Body of pancreas (tissue), 4 donors: Measurements from ENCODE around the gene CLUH. TPM values are rescaled to one million over a fixed set of nuclear protein-coding genes. Genes with fewer than 3 reads are reported as not detected.
A peak's percentile ranks its signal among the peaks of the same experiment; 100 is the strongest.

Experiments
- ATAC-seq: fragments of 150-250 bp; one replicate; pipeline ENCODE4 v1.9.1; 2016
- DNase-seq, 4 donors: peaks; one replicate each; pipeline ENCODE4 v3.0.0-alpha.2; 2019
- H3K27ac ChIP-seq, 4 donors: fragments of 200-600 bp; sonication (generic); 1 replicate in 3 of 4; 2 replicates in 1 of 4; pipeline versions ENCODE4 v1.5.1 to v1.6.1; 2016 to 2019; ENCODE audit warnings: mild to moderate bottlenecking in 1 of 4, mixed read lengths in 1 of 4, moderate library complexity in 1 of 4
- H3K27me3 ChIP-seq, 2 donors: fragments of 200-600 bp; sonication (generic); one replicate each; pipeline ENCODE4 v1.6.0; 2016; ENCODE audit warnings: mild to moderate bottlenecking in 1 of 2
- H3K36me3 ChIP-seq, 2 donors: fragments of 200-600 bp; sonication (generic); replicated peaks in 1 of 2; 2 replicates each; pipeline ENCODE4 v1.5.1; 2016; ENCODE audit warnings: low read depth in 2 of 2; ENCODE audit not compliant: insufficient read depth in 1 of 2
- H3K4me1 ChIP-seq: fragments of 200-600 bp; sonication (generic); one replicate; pipeline ENCODE4 v1.6.0; 2016
- H3K4me3 ChIP-seq, 2 donors: fragments of 200-600 bp; sonication (generic); 1 replicate in 1 of 2; 2 replicates in 1 of 2; pipeline ENCODE4 v1.5.1; 2016 to 2019
- H3K9me3 ChIP-seq, 3 donors: fragments of 200-600 bp; sonication (generic); 1 replicate in 2 of 3; 2 replicates in 1 of 3; pipeline ENCODE4 v1.5.1; 2016
- POLR2A ChIP-seq, 3 donors: fragments of 450-650 bp; IDR thresholded peaks; one replicate each; pipeline ENCODE4 v1.6.1; 2016; ENCODE audit warnings: antibody characterized with exemption in 3 of 3, mild to moderate bottlenecking in 2 of 3
- WGBS, 2 donors: methylation state at CpG; one replicate each; pipeline ENCODE4 v1.1.5; 2017; 5-methylcytosine and 5-hydroxymethylcytosine counted together
- intact Hi-C: fragments of 100-400 bp; cut with DNase I; formaldehyde crosslinking; loops from one replicate; pipeline ENCODE4 v1.15.1; 2023
- total RNA-seq, 2 donors: library from RNA; depleted of rRNA; stranded (reverse); fragments of >200 nt; gene quantifications; one replicate each; pipeline ENCODE4 v1.1.0, GENCODE V29; 2016
- TF ChIP-seq, protein P1 (sequence below), 7 experiments: fragments of 450-650 bp in 4 of 7; fragments of 200-600 bp in 3 of 7; sonication (generic) in 3 of 7; IDR thresholded peaks; one replicate each; pipeline ENCODE4 v1.5.1; 2016 to 2019; ENCODE audit warnings: antibody characterized with exemption in 7 of 7

CLUH gene
- total RNA-seq, 2 donors from 2014 or later: 53.2 to 167 TPM

GRCh38 chr17:2693561-2694380, 17.8 kb downstream of the CLUH start:
- no peak overlapping the region for H3K27ac ChIP-seq
- 91 to 96% methylated on average over 13 to 35 of the region's 37 CpGs for WGBS, 2 donors
- ATAC-seq (no peak), DNase-seq (peak in 2 of 4 donors; percentile 10 to 12)
- H3K36me3 ChIP-seq: peaks cover 39 to 49% of the 10 kb centered on the region in 2 donors
- intact Hi-C loops: no loop called here
- no peak overlapping the region for H3K4me3 ChIP-seq
- H3K9me3 ChIP-seq: no peaks in the 10 kb centered on the region
- H3K4me1 ChIP-seq: no peaks in the 10 kb centered on the region
- no peaks in the 10 kb centered on the region for H3K27me3 ChIP-seq
- TF ChIP-seq POLR2A (IDR thresholded peaks at IDR 0.05): no peak
- TF ChIP-seq, protein P1, sequence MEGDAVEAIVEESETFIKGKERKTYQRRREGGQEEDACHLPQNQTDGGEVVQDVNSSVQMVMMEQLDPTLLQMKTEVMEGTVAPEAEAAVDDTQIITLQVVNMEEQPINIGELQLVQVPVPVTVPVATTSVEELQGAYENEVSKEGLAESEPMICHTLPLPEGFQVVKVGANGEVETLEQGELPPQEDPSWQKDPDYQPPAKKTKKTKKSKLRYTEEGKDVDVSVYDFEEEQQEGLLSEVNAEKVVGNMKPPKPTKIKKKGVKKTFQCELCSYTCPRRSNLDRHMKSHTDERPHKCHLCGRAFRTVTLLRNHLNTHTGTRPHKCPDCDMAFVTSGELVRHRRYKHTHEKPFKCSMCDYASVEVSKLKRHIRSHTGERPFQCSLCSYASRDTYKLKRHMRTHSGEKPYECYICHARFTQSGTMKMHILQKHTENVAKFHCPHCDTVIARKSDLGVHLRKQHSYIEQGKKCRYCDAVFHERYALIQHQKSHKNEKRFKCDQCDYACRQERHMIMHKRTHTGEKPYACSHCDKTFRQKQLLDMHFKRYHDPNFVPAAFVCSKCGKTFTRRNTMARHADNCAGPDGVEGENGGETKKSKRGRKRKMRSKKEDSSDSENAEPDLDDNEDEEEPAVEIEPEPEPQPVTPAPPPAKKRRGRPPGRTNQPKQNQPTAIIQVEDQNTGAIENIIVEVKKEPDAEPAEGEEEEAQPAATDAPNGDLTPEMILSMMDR (IDR thresholded peaks at IDR 0.05): no peak

DNA sequence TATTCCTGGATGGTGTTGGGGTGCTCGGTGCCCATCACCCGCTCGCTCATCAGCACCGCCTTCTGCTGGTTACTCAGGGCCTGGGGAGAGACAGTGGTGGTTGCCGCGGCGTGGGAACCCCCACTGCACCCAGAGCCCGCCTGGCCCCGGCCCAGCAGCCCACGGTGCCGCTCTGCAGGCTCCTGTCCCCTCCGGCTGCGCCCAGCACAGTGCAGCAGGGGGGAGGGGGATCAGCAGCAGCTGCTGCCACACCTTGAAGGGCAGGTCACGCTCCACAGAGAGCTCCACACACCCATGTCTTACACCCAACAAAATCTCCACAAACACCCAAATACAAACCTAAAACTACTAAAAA, 18.8 kb downstream of the CLUH start:
- no peak for TF ChIP-seq POLR2A (IDR thresholded peaks at IDR 0.05)
- TF ChIP-seq, protein P1 (IDR thresholded peaks at IDR 0.05): no peak
- ATAC-seq: no peak
- DNase-seq: peak in 1 of 4 donors; percentile 12
- Histone ChIP-seq H3K27me3 (no peaks in the 10 kb centered on the region), H3K4me3 (no peak overlapping the region), H3K9me3 (no peaks in the 10 kb centered on the region), H3K27ac (no peak overlapping the region), H3K4me1 (no peaks in the 10 kb centered on the region), H3K36me3 (peaks cover 33 to 42% of the 10 kb centered on the region in 2 donors)
- 95 to 100% methylated on average over 3 to 14 of the region's 14 CpGs for WGBS, 2 donors
- intact Hi-C loops: no loop called here

GRCh38 chr17:2691965-2692780, 19.4 kb downstream of the CLUH start:
- ATAC-seq: no peak
- DNase-seq: peak in 1 of 4 donors; percentile 13
- H3K9me3 ChIP-seq: no peaks in the 10 kb centered on the region
- H3K27me3 ChIP-seq: no peaks in the 10 kb centered on the region
- no peaks in the 10 kb centered on the region for H3K4me1 ChIP-seq
- peaks cover 30 to 40% of the 10 kb centered on the region in 2 donors for H3K36me3 ChIP-seq
- intact Hi-C loops: no loop called here
- TF ChIP-seq, protein P1 (IDR thresholded peaks at IDR 0.05): no peak
- no peak for TF ChIP-seq POLR2A (IDR thresholded peaks at IDR 0.05)
- no peak overlapping the region for H3K4me3 ChIP-seq
- no peak overlapping the region for H3K27ac ChIP-seq
- WGBS, 2 donors: 89 to 95% methylated on average over 30 to 50 of the region's 71 CpGs

DNA sequence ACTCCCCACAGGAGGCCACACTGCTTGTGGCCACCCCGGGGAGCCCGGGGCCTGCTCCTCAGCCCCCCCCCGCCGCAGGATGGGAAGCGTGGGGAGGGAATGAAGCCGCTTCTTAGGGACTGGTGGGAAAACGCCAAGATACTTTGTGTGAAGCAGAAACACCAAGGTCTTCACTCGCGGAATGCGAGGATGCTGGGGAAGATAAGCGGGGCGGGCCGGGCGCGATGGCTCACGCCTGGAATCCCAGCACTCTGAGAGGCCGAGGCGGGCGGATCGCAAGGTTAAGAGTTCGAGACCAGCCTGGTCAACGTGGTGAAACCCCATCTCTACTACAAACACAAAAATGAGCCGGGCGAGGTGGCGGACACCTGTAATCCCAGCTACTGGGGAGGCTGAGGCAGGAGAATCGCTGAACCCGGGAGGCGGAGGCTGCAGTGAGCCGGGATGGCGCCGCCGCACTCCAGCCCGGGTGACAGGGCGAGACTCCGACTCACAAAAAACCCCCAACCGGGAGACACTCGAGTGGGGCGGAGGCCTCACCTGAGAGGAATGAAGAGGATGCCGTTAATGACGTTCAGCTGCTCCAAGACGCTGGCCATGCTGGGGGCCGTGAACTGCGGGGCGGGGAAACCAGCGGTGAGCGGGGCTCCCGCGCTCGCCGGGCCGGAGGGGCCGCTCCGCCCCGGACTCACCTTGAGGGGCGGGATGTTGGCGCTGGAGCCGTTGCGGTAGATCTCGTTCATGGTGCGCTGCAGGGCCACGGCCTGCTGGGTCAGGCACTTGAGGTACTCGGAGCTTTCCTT, 20.3 kb downstream of the CLUH start:
- Histone ChIP-seq H3K27ac (no peak overlapping the region), H3K36me3 (peaks cover 23 to 31% of the 10 kb centered on the region in 2 donors), H3K4me1 (peaks cover 7% of the 10 kb centered on the region), H3K27me3 (no peaks in the 10 kb centered on the region), H3K9me3 (no peaks in the 10 kb centered on the region), H3K4me3 (no peak overlapping the region)
- no peak for TF ChIP-seq POLR2A (IDR thresholded peaks at IDR 0.05)
- TF ChIP-seq, protein P1 (IDR thresholded peaks at IDR 0.05): no peak
- peak in 1 of 4 donors; percentile 12 for DNase-seq
- no peak for ATAC-seq
- 93 to 95% methylated on average over 52 to 61 of the region's 62 CpGs for WGBS, 2 donors
- intact Hi-C loops: no loop called here
